Measurements from ENCODE around the gene TBC1D22A. TPM values are rescaled to one million over a fixed set of nuclear protein-coding genes. Genes with fewer than 3 reads are reported as not detected.

Gene TBC1D22A
- total RNA-seq, 1 experiment from 2014 or later, result 14.3 TPM

DNA sequence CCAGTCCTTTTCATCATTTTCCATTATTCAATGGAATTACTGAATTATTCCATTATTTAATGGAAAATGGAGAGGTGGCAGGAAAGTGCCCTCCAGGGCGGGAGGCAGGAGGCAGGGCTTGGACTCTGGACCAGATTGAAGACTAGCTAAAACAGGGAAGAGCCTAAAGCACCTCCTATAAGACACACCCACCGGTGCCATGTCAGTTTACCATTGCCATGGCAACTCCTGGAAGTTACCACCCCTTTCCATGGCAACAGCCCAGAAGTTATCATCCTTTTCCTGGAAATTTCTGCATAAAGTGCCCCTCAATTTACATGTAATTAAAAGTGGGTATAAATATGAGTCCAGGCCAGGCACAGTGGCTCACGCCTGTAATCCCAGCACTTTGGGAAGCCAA, 443.7 kb downstream of the TBC1D22A start:
- no peaks in the 10 kb centered on the region for H3K27me3 ChIP-seq (ENCODE audit: low read length)
- POLR2A ChIA-PET (ENCODE audit: unreplicated experiment), result no interaction called here
- ATAC-seq, result no peak

DNA sequence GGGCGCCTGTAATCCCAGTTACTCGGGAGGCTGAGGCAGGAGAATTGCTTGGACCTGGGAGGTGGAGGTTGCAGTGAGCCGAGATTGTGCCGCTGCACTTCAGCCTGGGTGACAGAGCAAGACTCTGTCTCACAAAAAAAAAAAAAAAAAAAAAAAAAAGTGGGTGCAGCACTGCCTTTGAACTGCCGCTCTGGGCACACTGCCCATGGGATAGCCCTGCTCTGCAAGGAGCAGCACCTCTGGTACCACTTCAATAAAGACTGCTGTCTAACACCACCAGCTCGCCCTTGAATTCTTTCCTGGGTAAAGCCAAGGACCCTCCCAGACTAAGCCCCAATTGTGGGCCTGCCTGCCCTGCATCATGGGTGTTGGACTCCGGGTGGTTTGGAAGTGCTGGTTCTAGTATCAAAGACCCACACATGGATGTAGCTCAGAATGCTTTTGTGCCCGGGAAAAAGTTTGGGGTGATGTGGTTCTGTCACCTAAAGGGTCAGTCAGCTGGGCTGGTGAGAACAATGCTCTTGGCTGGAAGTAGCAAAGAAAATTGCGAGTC, 444.3 kb downstream of the TBC1D22A start:
- DNase-seq (no peak), ATAC-seq (no peak)
- Histone ChIP-seq H4K20me1 (ENCODE audit: low read length) (no peaks in the 10 kb centered on the region), H3K4me1 (ENCODE audit: insufficient read depth, low read length) (no peaks in the 10 kb centered on the region), H3F3A (ENCODE audit: low read length, unreplicated experiment) (no peaks in the 10 kb centered on the region), H3K36me3 (ENCODE audit: low read depth, low read length) (no peaks in the 10 kb centered on the region), H3K79me2 (ENCODE audit: low read length) (no peaks in the 10 kb centered on the region), H3K27me3 (ENCODE audit: low read length) (no peaks in the 10 kb centered on the region), H3K9me2 (replicated peaks; ENCODE audit: low read length) (no peaks in the 10 kb centered on the region), H3K9ac (ENCODE audit: low read length) (no peak overlapping the region), H3K4me2 (ENCODE audit: low read length) (no peak overlapping the region), H2AFZ (ENCODE audit: low read length) (no peak overlapping the region), H3K4me3 (ENCODE audit: low read length) (no peak overlapping the region), H3K27ac (ENCODE audit: low read length) (no peak overlapping the region), H3K9me3 (ENCODE audit: low read length) (no peaks in the 10 kb centered on the region)
- ChIA-PET CTCF (no interaction called here), POLR2A (ENCODE audit: unreplicated experiment) (no interaction called here)
- intact Hi-C loops (cut with micrococcal nuclease), result no loop called here
- no TSS peak for BruUV-seq (replicated peaks)
- TF ChIP-seq EZH2 (IDR thresholded peaks at IDR 0.05; ENCODE audit: low read length, unreplicated experiment) (no peak), EZH2phosphoT487 (IDR thresholded peaks at IDR 0.05; ENCODE audit: borderline replicate concordance, low read length) (no peak)
- TF ChIP-seq, protein P1, sequence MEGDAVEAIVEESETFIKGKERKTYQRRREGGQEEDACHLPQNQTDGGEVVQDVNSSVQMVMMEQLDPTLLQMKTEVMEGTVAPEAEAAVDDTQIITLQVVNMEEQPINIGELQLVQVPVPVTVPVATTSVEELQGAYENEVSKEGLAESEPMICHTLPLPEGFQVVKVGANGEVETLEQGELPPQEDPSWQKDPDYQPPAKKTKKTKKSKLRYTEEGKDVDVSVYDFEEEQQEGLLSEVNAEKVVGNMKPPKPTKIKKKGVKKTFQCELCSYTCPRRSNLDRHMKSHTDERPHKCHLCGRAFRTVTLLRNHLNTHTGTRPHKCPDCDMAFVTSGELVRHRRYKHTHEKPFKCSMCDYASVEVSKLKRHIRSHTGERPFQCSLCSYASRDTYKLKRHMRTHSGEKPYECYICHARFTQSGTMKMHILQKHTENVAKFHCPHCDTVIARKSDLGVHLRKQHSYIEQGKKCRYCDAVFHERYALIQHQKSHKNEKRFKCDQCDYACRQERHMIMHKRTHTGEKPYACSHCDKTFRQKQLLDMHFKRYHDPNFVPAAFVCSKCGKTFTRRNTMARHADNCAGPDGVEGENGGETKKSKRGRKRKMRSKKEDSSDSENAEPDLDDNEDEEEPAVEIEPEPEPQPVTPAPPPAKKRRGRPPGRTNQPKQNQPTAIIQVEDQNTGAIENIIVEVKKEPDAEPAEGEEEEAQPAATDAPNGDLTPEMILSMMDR (conservative IDR thresholded peaks at IDR 0.05; ENCODE audit: low read depth, low read length), result no peak

More for the DNA sequence above, 443.7 kb downstream of the TBC1D22A start:
- H3K9me3 ChIP-seq (ENCODE audit: low read length), result no peaks in the 10 kb centered on the region
- H3K4me1 ChIP-seq (ENCODE audit: insufficient read depth, low read length), result no peaks in the 10 kb centered on the region
- H3K36me3 ChIP-seq (ENCODE audit: low read depth, low read length), result no peaks in the 10 kb centered on the region
- CTCF ChIA-PET, result no interaction called here
- no peak for DNase-seq
- H3K4me2 ChIP-seq (ENCODE audit: low read length), result no peak overlapping the region
- no peak overlapping the region for H3K27ac ChIP-seq (ENCODE audit: low read length)
- no peak overlapping the region for H3K4me3 ChIP-seq (ENCODE audit: low read length)
- intact Hi-C loops (cut with micrococcal nuclease), result no loop called here
- no peaks in the 10 kb centered on the region for H3K9me2 ChIP-seq (replicated peaks; ENCODE audit: low read length)
- TF ChIP-seq EZH2phosphoT487 (IDR thresholded peaks at IDR 0.05; ENCODE audit: borderline replicate concordance, low read length) (no peak), EZH2 (IDR thresholded peaks at IDR 0.05; ENCODE audit: low read length, unreplicated experiment) (no peak)
- TF ChIP-seq, protein P1 (conservative IDR thresholded peaks at IDR 0.05; ENCODE audit: low read depth, low read length), result no peak
- no peaks in the 10 kb centered on the region for H3F3A ChIP-seq (ENCODE audit: low read length, unreplicated experiment)
- no peak overlapping the region for H3K9ac ChIP-seq (ENCODE audit: low read length)
- H2AFZ ChIP-seq (ENCODE audit: low read length), result no peak overlapping the region
- no TSS peak for BruUV-seq (replicated peaks)
- H4K20me1 ChIP-seq (ENCODE audit: low read length), result no peaks in the 10 kb centered on the region
- H3K79me2 ChIP-seq (ENCODE audit: low read length), result no peaks in the 10 kb centered on the region

- no TSS peak for BruUV-seq (replicated peaks)
- intact Hi-C loops (cut with micrococcal nuclease), result no loop called here
- no peaks in the 10 kb centered on the region for H3K9me3 ChIP-seq (ENCODE audit: low read length)
- H3K79me2 ChIP-seq (ENCODE audit: low read length), result no peaks in the 10 kb centered on the region
- ChIA-PET CTCF (no interaction called here), POLR2A (ENCODE audit: unreplicated experiment) (no interaction called here)
- no peak overlapping the region for H3K4me2 ChIP-seq (ENCODE audit: low read length)
- no peaks in the 10 kb centered on the region for H3K4me1 ChIP-seq (ENCODE audit: insufficient read depth, low read length)
- no peak overlapping the region for H3K9ac ChIP-seq (ENCODE audit: low read length)
- ATAC-seq (no peak), DNase-seq (no peak)
- no peaks in the 10 kb centered on the region for H3K36me3 ChIP-seq (ENCODE audit: low read depth, low read length)
- H3K27me3 ChIP-seq (ENCODE audit: low read length), result no peaks in the 10 kb centered on the region
- no peak overlapping the region for H3K27ac ChIP-seq (ENCODE audit: low read length)
- no peak overlapping the region for H2AFZ ChIP-seq (ENCODE audit: low read length)
- TF ChIP-seq, protein P1 (conservative IDR thresholded peaks at IDR 0.05; ENCODE audit: low read depth, low read length), result no peak
- TF ChIP-seq EZH2phosphoT487 (IDR thresholded peaks at IDR 0.05; ENCODE audit: borderline replicate concordance, low read length), result no peak
- no peak for TF ChIP-seq EZH2 (IDR thresholded peaks at IDR 0.05; ENCODE audit: low read length, unreplicated experiment)
- H3F3A ChIP-seq (ENCODE audit: low read length, unreplicated experiment), result no peaks in the 10 kb centered on the region
- H3K4me3 ChIP-seq (ENCODE audit: low read length), result no peak overlapping the region
- no peaks in the 10 kb centered on the region for H3K9me2 ChIP-seq (replicated peaks; ENCODE audit: low read length)
- H4K20me1 ChIP-seq (ENCODE audit: low read length), result no peaks in the 10 kb centered on the region
Observed at GRCh38 chr22:47207387-47207786, 444.9 kb downstream of the TBC1D22A start.

Data from PC-3 (cell line).